Breast epithelium (tissue), 4 donors: ENCODE data around the gene TRIM28. TPM values are rescaled to one million over a fixed set of nuclear protein-coding genes. Genes with fewer than 3 reads are reported as not detected.

Experiments used
- DNase-seq, 2 donors: peaks; one replicate each; pipeline ENCODE4 v3.0.0-alpha.2; 2019; ENCODE audit warnings: low spot score in 2 of 2
- H3K27ac ChIP-seq, 2 donors: fragments of 200-600 bp; sonication (generic) in 1 of 2; one replicate each; pipeline ENCODE4 v1.5.1; 2016 to 2019; ENCODE audit warnings: mild to moderate bottlenecking in 1 of 2
- H3K27me3 ChIP-seq, 2 donors: fragments of 200-600 bp; sonication (generic) in 1 of 2; one replicate each; pipeline versions ENCODE4 v1.5.1 to v1.6.0; 2017 to 2019; ENCODE audit warnings: control low read depth in 1 of 2, mild to moderate bottlenecking in 1 of 2
- H3K36me3 ChIP-seq: fragments of 200-600 bp; one replicate; pipeline ENCODE4 v1.5.1; 2019
- H3K4me1 ChIP-seq, 2 donors: fragments of 200-600 bp; sonication (generic); one replicate each; pipeline ENCODE4 v1.5.1; 2016 to 2019; ENCODE audit warnings: control low read depth in 1 of 2
- H3K4me3 ChIP-seq, 3 donors: fragments of 200-600 bp; sonication (generic); 1 replicate in 2 of 3; 2 replicates in 1 of 3; pipeline ENCODE4 v1.5.1; 2016 to 2019; ENCODE audit warnings: mild to moderate bottlenecking in 3 of 3, moderate library complexity in 2 of 3
- H3K9me3 ChIP-seq, 2 donors: fragments of 200-600 bp; sonication (generic) in 1 of 2; one replicate each; pipeline ENCODE4 v1.5.1; 2016 to 2019; ENCODE audit warnings: control low read depth in 1 of 2
- POLR2A ChIP-seq: fragments of 450-650 bp; IDR thresholded peaks from one replicate; pipeline ENCODE4 v1.6.1; 2016; ENCODE audit warnings: antibody characterized with exemption, mild to moderate bottlenecking, moderate library complexity
- POLR2AphosphoS5 ChIP-seq, 3 donors: sonication (generic); formaldehyde crosslinking; IDR thresholded peaks; one replicate each; pipeline ENCODE4 v1.6.1; 2017; ENCODE audit warnings: antibody characterized with exemption in 3 of 3
- intact Hi-C: fragments of 100-400 bp; cut with DNase I; formaldehyde crosslinking; loops from one replicate; pipeline ENCODE4 v1.15.1; 2023; ENCODE audit warnings: low total_unique reads
- total RNA-seq, 3 donors: library from RNA; depleted of rRNA; stranded (reverse); fragments of >200 nt; gene quantifications; one replicate each; pipeline ENCODE4 v1.1.0, GENCODE V29; 2016
- TF ChIP-seq, protein P1 (sequence below), 3 donors: fragments of 450-650 bp; IDR thresholded peaks; one replicate each; pipeline ENCODE4 v1.5.1; 2016 to 2017; ENCODE audit warnings: antibody characterized with exemption in 3 of 3, mild to moderate bottlenecking in 3 of 3, moderate library complexity in 3 of 3

The TRIM28 gene
- total RNA-seq, 3 donors from 2014 or later = 110 to 190 (median 173) TPM

DNA sequence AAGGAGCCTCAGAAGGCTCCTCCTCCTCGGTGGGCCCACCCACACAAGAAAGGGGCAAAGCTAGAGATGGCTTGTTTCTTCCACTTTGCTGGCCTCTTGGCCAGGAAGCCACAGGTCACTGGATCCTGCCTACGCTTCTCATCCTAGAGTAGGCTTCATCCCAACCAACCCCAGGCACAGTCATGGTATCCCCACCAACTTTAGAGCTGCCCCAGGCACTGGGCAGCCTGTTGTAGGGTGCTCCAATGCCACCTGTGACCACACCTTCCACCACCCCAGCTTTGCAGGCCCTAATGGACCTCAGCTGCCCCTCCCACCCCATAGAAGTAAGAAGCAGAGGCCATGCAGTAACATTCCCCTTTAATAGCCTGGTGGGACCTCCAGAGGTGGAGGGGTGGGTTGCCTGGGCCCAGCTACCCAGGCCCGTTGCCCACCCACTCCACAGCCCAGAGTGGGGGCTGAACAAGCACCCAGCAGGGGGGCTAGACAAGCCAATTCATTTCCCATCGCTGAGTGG lies 11.6 kb downstream of the TRIM28 start:
- Histone ChIP-seq H3K9me3 (no peaks in the 10 kb centered on the region), H3K4me1 (peaks cover 10 to 25% of the 10 kb centered on the region in 2 donors), H3K27me3 (no peaks in the 10 kb centered on the region), H3K27ac (peak overlapping the region; percentile 99 to 100), H3K36me3 (no peaks in the 10 kb centered on the region), H3K4me3 (peak overlapping the region; percentile 62 to 97 (median 81))
- no peak for DNase-seq
- intact Hi-C loops = no loop called here
- TF ChIP-seq, protein P1, sequence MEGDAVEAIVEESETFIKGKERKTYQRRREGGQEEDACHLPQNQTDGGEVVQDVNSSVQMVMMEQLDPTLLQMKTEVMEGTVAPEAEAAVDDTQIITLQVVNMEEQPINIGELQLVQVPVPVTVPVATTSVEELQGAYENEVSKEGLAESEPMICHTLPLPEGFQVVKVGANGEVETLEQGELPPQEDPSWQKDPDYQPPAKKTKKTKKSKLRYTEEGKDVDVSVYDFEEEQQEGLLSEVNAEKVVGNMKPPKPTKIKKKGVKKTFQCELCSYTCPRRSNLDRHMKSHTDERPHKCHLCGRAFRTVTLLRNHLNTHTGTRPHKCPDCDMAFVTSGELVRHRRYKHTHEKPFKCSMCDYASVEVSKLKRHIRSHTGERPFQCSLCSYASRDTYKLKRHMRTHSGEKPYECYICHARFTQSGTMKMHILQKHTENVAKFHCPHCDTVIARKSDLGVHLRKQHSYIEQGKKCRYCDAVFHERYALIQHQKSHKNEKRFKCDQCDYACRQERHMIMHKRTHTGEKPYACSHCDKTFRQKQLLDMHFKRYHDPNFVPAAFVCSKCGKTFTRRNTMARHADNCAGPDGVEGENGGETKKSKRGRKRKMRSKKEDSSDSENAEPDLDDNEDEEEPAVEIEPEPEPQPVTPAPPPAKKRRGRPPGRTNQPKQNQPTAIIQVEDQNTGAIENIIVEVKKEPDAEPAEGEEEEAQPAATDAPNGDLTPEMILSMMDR (IDR thresholded peaks at IDR 0.05) = no peak
- no peak for TF ChIP-seq POLR2A
- TF ChIP-seq POLR2AphosphoS5 (IDR thresholded peaks at IDR 0.05) = no peak

DNA sequence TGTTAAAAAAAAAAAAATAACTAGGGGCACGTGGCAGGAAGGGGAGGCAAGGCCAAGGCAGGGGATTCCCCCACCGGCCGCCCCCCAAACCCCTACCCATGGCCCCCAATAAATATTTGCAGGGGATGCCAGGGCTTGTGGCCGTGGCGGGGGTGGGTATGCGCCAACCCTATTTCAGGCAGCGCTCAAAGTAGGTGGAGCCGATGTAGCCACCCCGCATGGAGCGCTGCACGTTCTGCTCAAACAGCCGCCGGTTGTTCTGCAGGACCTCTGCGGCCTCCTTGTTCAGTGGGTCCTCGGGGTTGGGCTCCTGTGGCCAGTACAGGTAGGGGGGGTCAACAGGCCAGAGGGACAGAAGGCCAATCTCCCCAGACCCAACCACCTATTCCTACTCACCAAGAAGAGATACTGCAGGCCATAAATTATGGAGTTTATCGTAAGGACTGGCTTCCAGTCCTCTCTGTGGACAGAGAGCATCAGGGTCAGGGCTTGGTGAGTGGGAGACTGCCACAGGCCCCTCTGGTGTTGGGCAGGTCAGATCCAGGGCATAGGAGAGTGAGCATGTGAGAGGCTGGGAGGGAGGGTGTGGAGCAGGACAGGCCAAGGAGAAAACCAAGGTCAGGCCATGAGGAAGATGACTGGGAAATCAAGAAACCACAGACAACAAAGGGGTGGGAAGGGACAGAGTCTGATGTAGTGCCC lies 12.2 kb downstream of the TRIM28 start:
- H3K27ac ChIP-seq = peak overlapping the region; percentile 99 to 100
- peaks cover 10 to 25% of the 10 kb centered on the region in 2 donors for H3K4me1 ChIP-seq
- no peaks in the 10 kb centered on the region for H3K9me3 ChIP-seq
- intact Hi-C loops = no loop called here
- no peak for DNase-seq
- H3K27me3 ChIP-seq = no peaks in the 10 kb centered on the region
- TF ChIP-seq, protein P1 (IDR thresholded peaks at IDR 0.05) = no peak
- TF ChIP-seq POLR2A = no peak
- TF ChIP-seq POLR2AphosphoS5 (IDR thresholded peaks at IDR 0.05) = no peak
- peak overlapping the region in 1 of 3 donors; percentile 90 for H3K4me3 ChIP-seq
- no peaks in the 10 kb centered on the region for H3K36me3 ChIP-seq

DNA sequence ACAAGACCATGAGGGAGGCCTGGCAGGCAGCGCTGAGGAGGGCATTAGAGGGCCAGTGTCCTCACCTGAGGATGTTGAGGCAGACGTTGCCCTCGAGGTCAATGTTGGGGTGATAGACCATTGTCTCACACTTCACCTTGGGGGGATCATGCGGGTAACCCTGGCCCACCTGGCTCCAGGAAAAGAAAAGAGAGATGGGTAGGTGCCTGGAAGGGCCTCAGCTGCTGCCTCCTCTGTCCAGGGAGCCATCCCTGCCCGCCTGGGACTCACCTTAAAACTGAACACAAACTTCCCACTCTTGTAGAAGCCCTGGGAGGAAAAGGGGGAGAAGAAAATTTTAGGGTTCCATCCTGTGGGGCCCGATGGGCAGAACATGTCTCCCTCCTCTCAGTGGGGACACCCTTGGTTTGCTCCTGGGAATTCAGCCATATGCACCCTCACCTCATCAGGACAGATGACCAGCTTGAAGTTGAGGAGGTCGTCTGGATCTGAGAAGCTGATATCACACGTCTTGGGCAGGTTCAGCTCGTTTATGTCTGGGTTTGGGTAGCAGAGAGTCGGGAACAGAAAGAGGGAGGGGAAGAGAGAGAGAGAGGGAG lies 12.9 kb downstream of the TRIM28 start:
- Histone ChIP-seq H3K36me3 (no peaks in the 10 kb centered on the region), H3K27ac (peak overlapping the region; percentile 99 to 100), H3K9me3 (no peaks in the 10 kb centered on the region), H3K4me1 (peaks cover 11 to 25% of the 10 kb centered on the region in 2 donors), H3K27me3 (no peaks in the 10 kb centered on the region), H3K4me3 (peak overlapping the region; percentile 83 to 90 (median 88))
- intact Hi-C loops = no loop called here
- TF ChIP-seq POLR2AphosphoS5 (IDR thresholded peaks at IDR 0.05) (no peak), POLR2A (no peak)
- TF ChIP-seq, protein P1 (IDR thresholded peaks at IDR 0.05) = no peak
- no peak for DNase-seq

DNA sequence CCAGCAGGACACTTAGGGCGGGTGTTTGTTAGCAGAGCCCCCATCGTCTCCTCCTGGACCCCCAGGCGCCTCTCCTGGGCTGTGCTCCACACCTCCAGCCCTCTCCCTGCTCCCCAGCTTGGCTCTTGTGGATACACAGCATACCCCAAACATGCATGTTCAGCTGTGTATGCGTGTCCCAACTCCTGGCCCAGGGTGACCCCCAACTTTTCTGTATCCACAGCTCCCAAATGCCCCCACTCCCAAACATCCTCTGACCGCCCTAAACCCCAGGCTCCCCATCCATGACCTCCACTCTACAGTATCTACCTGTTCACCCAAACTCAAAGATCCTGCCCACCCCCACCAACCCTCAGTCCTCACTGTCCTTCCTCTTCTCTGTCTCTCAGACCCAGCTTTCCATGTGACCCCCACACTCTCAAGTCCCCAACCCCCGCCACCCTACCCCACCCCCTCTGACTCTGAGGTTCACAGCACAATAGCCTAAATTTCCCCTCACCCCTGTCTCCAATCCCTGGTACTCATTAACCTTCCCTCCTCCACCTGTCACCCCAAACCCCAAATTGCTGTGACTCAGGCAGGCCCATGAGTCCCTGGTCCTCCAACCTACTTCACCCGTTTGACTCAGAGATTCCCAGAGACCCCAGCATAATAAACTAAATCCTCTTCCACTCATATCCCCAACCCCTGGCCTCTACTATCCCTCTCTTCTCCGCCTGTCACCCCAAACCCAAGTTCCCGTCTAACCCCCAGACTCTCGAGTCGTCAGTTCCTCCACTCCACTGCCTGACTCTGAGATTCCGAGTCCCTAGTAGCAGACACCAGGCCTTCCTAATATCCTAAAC lies 13.6 kb downstream of the TRIM28 start:
- H3K4me1 ChIP-seq = peaks cover 18 to 28% of the 10 kb centered on the region in 2 donors
- intact Hi-C loops = no loop called here
- H3K36me3 ChIP-seq = no peaks in the 10 kb centered on the region

More for the DNA sequence above, 13.6 kb downstream of the TRIM28 start:
- Histone ChIP-seq H3K27me3 (no peaks in the 10 kb centered on the region), H3K4me3 (peak overlapping the region; percentile 83 to 90 (median 88)), H3K27ac (peak overlapping the region; percentile 99 to 100), H3K9me3 (no peaks in the 10 kb centered on the region)
- TF ChIP-seq, protein P1 (IDR thresholded peaks at IDR 0.05) = no peak
- TF ChIP-seq POLR2A (no peak), POLR2AphosphoS5 (IDR thresholded peaks at IDR 0.05) (no peak)
- no peak for DNase-seq
